HG03469 (cell line): ENCODE measurements around the gene DNAJC12.
"Not testable (repeated sequence)": the region's sequence is repeated elsewhere in the genome, so short reads cannot be mapped to it uniquely, and the experiment has no call there.

Source experiments
- ATAC-seq: cut with Tn5 transposase; IDR thresholded peaks from one replicate; pipeline ENCODE4 v1.9.1; 2021; ENCODE audit warnings: mild to moderate bottlenecking, moderate library complexity, moderate number of reproducible peaks; ENCODE audit not compliant: unreplicated experiment

The DNAJC12 gene

GRCh38 chr10:67767244-67767643, 70.7 kb downstream of the DNAJC12 start:
- ATAC-seq: no peak

GRCh38 chr10:67764012-67764822, 73.8 kb downstream of the DNAJC12 start:
- ATAC-seq: peak; percentile 78

DNA sequence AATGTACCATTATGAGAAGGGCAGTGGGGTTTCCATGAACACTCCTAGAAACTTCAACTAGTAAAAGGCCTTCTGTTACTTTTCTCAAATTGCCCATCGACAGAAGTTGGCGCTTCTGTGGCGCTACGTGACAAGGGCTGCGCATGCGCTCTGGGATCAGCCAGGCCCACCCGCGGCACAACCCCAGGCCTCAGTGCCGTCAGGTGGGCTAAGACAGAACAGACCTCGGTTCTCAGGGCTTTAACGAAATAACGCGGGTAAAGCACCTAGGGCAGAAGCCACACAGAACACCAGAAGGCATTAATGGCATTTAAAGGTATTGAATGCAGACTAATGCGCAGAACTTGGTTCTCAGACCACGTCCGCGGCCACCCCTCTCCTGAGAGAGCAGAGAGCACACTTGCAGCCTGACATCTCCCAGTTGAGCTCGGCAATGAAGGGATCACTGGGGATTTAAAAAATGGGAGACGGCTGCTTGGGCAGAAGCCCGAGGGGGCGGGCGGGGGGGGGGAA, 74.4 kb downstream of the DNAJC12 start:
- ATAC-seq: no peak

DNA sequence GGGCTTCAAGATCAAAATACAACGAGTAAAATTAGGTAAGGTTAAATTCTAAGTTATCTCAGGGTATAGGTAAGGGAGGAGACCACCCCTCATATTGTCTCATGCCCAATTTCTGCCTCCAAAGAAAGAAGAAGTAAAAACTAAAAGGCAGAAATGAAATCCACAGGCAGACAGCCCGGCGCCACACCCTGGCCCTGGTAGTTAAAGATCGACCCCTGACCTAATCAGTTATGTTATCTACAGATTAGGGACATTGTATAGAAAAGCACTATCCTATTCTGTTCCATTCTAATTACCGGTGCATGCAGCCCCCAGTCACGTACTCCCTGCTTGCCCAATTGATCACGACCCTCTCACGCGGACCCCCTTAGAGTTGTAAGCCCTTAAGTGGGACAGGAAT, 75.4 kb downstream of the DNAJC12 start:
- not testable (repeated sequence) for ATAC-seq

DNA sequence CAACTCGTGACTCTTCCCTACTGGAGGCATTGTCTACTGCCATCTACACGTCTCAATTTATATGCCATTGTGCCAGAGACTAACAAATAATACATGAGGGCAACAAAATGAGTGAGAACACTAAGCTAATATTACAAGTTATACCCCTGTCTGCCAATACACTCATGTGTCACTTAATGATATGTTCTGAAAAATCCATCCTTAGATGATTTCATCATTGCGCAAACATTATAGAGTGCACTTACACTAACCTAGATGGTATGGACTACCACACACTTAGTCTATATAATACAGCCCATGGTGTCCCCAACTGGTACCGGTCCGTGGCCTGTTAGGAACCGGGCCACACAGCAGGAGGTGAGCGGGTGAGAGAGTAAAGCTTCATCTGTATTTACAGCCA, 77.7 kb downstream of the DNAJC12 start:
- ATAC-seq: no peak
